GM21360 (cell line): ENCODE measurements around the gene CCDC40.
"Not testable (repeated sequence)": the region's sequence is repeated elsewhere in the genome, so short reads cannot be mapped to it uniquely, and the experiment has no call there.

Experiments used
- ATAC-seq: cut with Tn5 transposase; IDR thresholded peaks from one replicate; pipeline ENCODE4 v1.9.1; 2021; ENCODE audit warnings: mild to moderate bottlenecking, moderate library complexity; ENCODE audit not compliant: unreplicated experiment

The CCDC40 gene

DNA sequence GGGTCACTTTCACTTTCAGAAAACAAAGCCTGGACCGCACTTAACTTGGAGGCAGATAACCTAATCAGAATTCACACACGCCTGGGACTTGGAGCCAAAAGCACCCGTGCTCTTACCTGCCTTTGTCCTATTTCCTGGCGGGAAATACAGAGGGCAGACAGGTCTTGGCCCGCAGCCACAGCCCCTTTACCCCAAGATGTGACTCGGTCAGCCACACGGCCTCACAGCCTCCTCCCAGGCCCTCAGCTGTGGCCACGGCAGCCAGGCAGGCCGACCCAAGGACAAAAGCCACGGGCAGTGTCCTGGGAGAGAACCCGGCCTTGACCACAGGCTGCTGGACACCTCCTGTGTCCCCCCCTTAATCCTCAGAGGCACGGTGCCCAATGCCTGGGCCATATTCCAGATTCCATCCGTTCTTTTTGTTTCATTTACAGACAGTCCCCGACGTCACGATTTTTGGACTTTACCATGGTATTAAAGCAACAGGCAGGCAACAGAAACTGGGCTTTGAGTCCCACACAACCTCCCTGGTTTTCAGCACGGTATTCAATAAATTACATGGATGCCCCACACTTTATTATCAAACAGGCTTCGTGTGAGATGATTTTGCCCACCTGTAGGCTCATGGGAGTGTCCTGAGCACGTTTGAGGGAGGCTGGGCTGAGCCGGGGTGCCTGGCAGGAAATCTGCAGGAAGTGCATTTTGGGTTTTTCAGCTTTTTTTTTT lies 34.8 kb downstream of the CCDC40 start:
- ATAC-seq = no peak

DNA sequence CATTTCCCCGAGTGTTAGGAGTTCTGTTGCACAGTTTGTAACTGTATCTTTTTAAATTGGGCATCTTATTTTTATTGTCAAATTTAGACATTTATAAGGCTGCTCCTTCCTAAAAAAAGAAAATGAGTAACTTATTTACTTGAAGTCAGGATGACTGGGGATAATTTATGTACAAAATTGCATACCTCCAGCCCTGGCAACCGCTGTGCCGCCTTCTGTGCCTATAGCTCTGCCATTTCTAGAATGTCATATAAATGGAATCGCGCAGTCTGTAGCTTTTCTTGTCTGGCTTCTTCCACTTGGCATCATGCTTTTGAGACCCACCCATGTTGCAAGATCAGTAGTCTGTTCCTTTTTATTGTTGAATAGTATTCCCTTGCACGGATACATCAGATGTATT lies 36.0 kb downstream of the CCDC40 start:
- ATAC-seq = no peak

DNA sequence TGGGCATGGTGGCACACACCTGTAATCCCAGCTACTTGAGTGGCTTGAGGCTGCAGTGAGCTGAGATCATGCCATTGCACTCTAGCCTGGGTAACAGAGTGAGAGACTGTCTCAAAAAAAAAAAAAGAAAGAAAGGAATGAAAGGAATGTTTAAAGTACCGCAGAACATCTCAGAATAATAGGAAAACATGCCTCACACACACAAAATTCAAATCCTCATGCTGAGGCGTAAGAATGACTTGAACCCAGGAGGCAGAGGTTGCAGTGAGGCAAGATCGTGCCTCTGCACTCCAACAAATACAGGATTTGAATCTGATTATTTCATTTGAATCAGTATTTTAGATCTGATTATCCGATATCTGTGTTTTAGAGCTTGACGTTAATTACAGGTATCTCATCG lies 43.6 kb downstream of the CCDC40 start:
- no peak for ATAC-seq

DNA sequence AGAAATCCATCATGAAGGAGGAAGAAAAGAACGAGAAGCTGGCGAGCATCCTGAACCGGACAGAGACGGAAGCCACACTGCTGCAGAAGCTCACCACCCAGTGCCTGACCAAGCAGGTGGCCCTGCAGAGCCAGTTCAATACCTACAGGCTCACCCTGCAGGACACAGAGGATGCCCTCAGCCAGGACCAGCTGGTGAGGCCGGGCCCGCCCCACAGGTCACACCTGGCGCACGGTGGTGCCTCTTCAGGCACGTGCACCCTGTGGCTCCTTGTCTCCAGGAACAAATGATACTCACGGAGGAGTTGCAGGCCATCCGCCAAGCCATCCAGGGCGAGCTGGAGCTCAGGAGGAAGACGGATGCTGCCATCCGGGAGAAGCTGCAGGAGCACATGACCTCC lies 45.2 kb downstream of the CCDC40 start:
- no peak for ATAC-seq

DNA sequence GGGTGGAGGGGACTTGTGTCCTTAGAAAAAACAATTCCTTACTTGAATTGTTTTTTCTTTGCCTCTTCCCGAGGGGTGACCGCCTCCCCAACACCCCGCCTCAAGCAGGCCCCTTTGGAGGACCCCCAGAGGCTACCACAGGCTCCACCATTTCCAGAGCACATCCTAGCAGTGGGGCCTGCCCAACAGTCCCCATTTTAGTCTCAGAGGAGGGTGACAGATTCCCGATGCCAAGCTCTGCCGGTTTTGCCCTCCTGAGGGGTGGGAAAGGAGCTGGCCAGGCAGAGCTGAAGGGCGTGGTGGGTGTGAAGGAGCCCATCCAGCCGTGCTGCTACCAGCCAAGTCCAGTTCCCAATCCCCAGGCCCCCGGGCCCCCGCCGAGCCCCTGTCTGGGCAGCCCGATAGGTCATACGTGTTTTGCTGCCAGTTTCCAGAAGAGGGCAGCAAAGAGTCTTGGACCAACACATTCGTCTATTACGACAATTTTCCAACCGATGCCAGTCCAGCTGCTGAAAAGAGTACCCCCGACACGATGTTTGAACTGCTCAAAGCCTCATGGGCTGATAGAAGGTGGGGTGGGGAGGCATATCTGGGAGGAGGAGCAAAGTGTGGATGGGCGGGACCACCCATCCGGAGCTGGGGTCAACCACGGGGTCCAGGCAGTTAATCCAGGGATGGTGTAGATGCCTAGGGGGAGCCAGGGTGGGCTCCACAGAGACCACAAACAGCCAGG lies 46.1 kb downstream of the CCDC40 start:
- ATAC-seq = no peak

DNA sequence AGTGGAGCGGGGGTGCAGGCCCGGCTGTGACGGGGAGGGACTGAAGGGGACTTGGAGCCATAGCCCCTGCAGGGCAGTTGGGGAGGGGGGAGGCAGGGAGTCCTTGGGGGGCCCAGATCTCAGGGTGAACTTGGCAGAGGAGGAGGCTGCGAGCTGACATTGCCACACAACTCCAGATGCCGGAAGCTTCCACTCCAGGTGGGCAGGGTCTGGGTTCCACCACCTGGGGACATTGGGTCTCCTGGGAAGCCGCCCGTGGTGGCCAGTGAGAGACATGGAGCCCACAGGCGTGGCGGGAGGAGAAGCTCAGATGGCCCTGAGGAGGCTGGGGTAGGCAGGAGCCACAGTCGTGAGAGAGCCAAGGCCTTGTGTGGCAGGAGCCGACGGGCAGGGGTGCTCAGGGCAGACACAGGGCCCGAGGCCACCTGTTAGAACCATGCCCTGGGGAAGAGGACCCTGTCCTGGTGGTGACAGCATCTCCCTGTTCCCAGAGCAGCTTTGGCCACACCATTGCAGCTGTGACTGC lies 46.8 kb downstream of the CCDC40 start:
- no peak for ATAC-seq

DNA sequence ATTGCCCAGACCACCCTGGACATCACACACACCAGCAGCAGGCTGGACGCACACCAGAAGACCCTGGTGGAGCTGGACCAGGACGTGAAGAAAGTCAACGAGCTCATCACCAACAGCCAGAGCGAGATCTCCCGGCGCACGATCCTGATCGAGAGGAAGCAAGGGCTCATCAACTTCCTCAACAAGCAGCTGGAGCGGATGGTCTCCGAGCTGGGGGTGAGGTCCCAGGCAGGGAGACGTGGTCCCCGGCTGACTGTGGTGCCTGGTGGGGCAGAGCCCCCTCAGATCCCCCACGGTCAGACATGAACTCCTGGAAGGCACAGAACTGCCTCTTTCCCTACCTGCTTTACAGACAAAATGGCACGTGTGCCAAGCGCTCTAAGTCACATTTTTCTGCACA lies 48.3 kb downstream of the CCDC40 start:
- no peak for ATAC-seq

DNA sequence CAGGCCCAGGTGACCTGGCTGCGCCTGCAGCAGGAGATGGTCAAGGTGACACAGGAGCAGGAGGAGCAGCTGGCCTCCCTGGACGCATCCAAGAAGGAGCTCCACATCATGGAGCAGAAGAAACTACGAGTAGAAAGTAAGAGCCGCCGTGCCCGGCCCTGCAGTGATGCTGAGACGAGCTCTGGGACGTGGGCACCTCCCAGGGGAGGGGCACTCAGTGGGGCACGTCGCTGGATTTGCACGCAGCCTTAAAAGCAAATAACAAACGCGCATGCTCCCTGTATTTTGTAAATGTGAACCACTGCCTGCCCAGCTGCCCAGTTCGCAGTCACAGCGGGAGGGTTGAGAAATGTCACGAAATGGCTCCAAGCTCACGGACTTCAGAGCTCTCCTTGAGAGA lies 49.6 kb downstream of the CCDC40 start:
- no peak for ATAC-seq

DNA sequence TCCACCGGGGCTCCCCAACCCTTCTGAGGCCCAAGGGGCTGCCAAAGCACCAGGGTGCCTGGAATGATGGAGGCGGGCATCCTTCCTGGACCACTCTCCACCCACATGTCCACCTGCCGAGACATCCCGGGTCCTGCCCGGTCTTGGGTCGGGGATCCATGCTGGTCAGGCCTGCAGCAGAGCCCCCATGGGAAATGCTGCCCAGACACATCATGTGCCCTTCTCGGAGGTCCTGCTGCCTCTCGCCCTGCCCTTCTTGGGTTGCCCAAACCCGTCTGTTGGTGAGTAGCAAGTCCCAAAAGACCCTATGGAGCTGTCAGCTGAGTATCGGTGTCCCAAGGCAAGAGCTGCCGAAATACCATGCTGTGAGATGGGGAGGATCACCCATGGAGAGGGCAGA lies 50.2 kb downstream of the CCDC40 start:
- ATAC-seq = no peak

DNA sequence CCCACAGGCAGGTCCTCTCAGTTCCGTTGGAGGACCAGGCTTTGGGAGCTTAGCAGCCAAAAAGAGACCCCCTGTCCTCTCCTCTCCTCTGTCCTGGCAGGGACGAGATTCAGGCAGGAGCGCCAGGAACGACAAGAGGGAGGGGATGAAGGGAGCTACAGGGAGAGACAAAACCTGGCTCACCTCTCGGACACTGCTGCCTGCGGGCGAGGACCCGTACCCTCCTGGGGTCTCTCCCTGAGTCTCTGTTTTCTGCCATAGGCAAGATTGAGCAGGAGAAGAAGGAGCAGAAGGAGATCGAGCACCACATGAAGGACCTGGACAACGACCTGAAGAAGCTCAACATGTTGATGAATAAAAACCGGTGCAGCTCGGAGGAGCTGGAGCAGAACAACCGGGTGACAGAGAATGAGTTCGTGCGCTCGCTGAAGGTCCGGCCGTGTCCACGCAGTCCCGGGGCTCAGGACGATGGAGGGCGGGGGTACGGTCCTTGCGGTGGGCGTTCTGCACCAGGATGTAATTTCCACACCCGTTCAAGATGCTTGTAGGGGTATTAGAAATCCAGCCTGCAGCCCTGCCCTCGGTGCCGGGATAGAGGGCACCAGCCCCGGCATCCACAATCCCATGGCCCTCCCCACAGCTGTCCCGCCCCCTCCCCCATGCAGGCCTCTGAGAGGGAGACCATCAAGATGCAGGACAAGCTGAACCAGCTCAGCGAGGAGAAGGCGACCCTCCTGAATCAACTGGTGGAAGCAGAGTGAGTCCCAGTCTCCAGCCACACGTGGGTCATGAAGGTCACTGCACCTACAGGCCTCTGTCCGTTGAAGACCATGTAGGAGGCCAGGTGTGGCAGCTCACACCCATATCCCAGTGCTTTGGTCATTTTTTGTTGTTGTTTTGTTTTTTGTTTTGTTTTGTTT lies 51.2 kb downstream of the CCDC40 start:
- no peak for ATAC-seq

DNA sequence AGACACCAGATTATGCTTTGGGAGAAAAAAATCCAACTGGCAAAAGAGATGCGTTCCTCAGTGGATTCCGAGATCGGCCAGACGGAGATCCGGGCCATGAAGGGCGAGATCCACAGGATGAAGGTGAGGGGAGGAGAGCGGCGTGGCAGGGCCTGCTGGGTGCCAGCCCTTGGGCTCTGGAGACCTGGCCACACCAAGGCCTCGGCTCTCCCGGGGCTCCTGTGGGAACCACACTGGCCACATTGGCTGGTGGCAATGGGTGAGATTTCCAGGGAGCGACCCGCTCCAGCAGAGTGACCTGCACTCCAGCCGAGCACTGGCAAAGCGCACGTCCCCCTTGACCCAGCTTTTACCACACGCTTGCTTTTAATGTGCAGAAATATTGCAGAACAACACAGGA lies 53.3 kb downstream of the CCDC40 start:
- no peak for ATAC-seq

DNA sequence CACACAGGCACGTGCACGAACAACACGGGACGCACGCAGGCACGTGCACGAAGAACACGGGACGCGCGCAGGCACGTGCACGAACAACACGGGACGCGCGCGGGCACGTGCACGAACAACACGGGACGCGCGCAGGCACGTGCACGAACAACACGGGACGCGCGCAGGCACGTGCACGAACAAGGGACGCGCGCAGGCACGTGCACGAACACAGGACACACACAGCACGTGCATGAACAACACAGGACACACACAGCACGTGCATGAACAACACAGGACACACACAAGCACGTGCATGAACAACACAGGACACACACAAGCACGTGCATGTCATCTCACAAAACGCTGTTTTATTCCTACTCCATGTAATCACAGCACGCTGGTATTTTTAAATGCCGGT lies 53.7 kb downstream of the CCDC40 start:
- ATAC-seq = not testable (repeated sequence)

DNA sequence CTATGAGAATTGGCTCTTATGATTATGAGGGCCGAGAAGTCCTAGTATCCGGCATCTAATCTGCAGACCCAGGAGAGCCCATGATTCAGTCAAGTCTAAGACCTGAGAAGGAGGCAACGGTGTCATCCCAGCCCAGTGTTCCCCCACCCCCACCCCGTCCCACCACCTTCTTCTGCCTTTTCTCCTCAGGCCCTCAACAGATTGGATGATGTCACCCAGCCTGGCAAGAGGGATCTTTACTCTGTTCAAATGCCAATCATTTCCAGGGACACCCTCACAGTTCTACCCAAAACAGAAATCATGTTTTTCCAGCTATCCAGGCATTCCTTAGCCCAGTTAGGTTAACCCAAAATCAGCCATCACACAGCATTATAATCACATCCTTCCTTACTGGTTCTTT lies 54.9 kb downstream of the CCDC40 start:
- ATAC-seq = no peak

DNA sequence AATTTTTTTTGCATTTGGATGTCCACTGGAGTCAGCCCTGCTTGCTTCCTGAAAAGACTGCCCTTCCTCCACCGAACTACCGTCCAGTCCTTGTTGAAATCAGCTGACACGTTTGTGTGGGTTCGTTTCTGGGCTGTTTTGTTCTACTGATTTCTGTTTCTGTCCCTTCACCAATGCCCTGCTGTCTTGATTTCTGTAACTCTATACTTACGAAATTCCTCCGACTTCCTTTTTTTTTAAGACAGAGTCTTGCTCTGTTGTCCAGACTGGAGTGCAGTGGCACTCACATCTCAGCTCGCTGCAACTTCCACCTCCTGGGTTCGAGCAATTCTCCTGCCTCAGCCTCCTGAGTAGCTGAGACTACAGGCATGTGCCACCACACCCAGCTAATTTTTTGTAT lies 56.5 kb downstream of the CCDC40 start:
- ATAC-seq = no peak

DNA sequence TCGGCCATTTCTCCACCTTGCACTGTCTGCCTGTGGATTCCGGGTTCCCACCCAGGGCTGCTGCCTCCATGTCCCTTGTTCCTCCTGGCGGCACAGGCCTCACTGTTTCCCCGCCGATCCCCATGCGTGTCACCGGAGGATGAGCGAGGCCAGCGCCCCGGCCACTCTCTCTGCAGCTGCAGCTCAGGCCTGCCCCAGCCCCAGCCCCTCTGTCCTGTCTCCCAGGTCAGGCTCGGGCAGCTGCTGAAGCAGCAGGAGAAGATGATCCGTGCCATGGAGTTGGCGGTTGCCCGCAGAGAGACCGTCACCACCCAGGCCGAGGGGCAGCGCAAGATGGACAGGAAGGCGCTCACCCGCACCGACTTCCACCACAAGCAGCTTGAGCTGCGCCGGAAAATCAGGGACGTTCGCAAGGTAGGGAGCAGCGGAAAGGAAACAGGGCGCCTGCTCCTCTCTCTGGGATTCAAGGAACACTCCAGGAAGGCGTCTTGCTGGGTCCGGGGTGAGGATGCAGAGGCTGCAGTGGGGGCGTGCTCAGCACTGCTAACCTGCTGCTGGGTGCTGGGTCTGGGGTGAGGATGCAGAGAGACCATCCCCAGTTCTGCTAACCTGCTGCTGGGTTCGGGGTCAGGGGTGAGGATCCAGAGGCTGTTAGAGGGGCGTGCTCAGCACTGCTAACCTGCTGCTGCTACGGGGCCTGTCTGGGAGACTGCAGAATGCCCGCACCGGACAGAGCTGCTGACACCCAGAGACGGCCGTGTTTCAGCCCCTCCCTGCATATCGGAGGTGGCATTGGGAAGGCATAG lies 58.8 kb downstream of the CCDC40 start:
- ATAC-seq = no peak

DNA sequence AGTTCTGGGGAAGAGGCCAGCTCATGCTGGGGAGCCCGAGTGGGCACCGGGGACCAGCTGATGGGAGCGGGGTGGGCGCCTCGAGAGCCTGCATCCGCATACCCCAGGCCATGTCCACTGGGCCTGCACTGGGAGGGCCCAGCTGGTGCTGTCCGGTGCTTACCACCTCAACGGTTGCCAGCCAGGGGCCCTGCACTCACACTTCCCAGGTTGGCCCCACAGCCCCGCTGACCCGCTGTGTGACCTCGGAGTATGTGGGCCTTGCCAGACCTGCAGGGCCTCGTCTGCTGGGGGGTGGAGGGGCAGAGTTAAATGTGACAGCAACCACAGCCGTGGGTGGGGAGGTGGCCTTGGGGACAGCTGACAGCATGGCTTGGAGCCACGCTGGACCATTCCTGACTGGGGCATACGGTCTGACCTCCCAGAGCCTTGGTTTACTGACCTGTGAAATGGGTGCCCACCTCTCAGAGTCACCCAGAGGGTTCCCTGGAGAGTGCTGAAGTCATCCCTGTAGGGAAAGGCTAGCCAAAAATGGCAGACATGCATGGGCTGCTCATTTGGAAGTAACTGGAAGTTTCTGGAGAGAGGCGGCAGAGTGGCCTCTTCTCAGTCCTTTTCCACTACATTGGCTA lies 59.5 kb downstream of the CCDC40 start:
- ATAC-seq = no peak

DNA sequence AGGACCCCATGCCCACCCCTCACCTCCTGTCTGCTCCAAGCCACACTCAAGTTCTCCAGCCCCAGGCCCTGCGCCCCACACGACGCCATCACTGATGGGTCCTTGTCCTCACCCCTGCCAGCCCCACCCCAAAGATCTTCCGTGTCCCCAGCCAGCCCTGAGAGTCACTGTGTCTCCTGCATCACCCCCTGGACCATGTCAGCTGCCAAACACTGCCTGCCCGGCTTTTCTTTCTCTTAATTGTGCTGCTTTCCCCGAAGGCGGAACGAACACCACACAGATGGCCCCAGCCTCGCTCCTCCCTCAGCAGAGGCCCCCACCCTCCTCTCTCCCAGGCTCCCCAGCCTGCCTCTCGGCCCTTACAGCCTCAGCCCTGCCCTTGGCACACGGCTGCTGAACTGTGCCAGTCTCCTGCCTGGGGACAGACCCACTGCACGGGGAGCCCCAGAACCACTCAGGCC lies 60.1 kb downstream of the CCDC40 start:
- ATAC-seq = no peak

DNA sequence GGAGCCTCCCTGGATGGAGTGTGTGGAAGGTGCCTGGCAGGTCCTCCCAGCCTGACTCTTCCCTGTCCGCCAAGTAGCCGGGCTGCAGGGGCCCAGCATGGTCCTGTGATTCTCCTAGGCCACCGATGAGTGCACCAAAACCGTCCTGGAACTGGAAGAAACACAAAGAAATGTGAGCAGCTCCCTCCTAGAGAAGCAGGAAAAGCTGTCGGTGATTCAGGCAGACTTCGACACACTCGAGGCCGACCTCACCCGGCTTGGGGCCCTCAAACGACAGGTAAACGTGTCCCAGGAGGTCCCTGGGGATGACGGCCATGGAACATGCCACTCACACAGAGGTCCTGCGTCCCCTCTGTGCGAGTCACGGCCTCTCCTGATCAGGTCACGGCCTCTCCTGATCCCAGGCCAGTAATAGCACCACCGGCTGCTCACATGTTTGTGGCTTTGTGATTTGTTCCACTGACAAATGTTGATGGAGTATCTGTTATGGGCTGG lies 60.7 kb downstream of the CCDC40 start:
- no peak for ATAC-seq

DNA sequence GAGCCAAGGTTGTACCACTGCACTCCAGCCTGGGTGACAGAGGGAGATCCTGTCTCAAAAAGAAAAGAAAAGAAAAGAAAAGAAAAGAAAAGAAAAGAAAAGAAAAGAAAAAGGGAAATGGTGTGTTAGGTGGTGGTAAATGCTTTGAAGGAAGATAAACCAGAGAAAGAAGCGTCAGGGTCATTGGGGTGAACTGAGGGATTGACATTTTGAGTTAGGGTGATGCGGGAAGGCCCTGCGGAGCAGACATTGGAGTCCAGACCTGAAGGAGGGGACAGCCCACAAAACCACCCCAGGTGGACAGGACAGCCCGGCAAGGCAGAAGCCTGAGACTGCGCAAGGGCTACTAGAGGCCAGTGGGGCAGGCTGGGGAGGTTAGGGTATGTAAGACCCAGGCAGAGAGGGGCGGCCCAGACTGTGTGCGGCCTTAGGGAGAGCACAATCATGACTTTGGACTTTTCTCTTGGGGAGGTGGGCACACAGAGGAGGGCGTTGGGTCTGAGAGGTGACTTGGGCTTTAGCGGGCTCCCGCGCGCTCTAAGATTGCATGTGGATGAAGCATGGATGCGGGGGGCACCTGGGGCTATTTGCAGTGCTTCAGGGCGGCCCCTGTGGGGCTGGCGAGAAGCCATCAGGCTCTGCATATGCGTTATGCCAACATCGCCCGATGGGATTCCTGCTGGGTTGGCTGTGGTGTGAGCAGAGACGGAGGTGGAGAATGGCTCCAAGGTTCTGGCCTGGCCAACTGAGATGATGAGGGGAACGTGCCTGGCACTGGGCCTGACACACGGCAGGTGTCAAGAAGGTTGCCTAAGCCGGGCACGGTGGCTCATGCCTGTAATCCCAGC lies 61.6 kb downstream of the CCDC40 start:
- no peak for ATAC-seq
